ENCODE measurements around the gene SERPINB7. TPM values are rescaled to one million over a fixed set of nuclear protein-coding genes. Genes with fewer than 3 reads are reported as not detected.

Gene SERPINB7
- total and polyA plus RNA-seq, 2 experiments from 2014 or later: not detected

DNA sequence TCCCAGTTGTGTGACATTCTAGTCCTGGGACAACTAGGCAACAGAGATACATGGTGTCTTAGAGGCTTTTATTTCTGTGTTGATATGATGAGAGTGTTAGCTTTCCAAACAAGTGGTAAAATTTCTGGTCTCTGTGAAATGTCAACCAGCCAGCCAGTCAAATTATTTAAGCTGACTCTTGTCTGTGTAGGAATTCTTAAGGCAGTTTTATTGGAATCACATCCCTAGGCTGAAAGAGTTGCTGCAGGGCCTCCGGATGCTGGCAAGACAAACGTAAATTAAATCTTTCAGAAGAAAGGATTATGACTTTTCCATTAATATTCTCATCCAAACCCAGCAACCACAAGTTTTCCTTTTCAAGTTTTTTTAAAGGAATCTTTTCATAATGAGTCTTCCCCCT lies 44.6 kb downstream of the SERPINB7 start (continued):
- TF ChIP-seq, protein P1, sequence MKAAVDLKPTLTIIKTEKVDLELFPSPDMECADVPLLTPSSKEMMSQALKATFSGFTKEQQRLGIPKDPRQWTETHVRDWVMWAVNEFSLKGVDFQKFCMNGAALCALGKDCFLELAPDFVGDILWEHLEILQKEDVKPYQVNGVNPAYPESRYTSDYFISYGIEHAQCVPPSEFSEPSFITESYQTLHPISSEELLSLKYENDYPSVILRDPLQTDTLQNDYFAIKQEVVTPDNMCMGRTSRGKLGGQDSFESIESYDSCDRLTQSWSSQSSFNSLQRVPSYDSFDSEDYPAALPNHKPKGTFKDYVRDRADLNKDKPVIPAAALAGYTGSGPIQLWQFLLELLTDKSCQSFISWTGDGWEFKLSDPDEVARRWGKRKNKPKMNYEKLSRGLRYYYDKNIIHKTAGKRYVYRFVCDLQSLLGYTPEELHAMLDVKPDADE (IDR thresholded peaks at IDR 0.05): no peak

DNA sequence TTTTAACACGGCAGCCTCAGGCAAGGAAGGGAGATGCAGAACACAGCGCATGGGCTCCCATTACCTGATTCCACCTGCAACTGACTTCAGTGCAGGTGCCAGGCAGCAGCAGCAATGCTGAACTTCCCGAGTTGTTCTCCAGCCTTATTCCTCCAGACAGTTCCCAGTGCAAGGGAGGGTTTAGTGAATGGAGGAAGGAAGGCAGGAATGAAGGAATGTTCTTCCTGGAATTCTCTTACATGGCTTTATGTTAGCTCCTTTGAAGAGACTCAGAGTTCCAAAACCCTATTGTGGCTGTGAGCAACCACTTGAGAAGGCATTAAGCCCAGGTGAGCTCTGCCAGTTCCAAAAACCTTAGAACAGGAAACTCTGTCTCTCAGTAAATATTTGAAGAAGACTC lies 45.5 kb downstream of the SERPINB7 start:
- H3K9me2 ChIP-seq (ENCODE audit: insufficient read depth): peaks cover 2% of the 10 kb centered on the region; the same call in 1 of the 2 replicates
- H4K20me1 ChIP-seq (replicated peaks; ENCODE audit: insufficient read depth): no peaks in the 10 kb centered on the region
- no peaks in the 10 kb centered on the region for H3K79me2 ChIP-seq (replicated peaks; ENCODE audit: insufficient read depth)
- peaks cover 2% of the 10 kb centered on the region; the same call in 2 of the 3 replicates for H3K4me1 Mint-ChIP-seq
- H3K36me3 ChIP-seq (ENCODE audit: insufficient read depth): peaks cover 2% of the 10 kb centered on the region; the same call in 1 of the 2 replicates
- H3K27ac Mint-ChIP-seq: no peak overlapping the region
- H3K4me1 ChIP-seq (ENCODE audit: insufficient read depth): no peaks in the 10 kb centered on the region
- DNase-seq (ENCODE audit: low spot score): peak; percentile 48
- H3K27me3 Mint-ChIP-seq (ENCODE audit: insufficient read depth, low read depth, poor library complexity): no peaks in the 10 kb centered on the region
- H3K27me3 ChIP-seq (ENCODE audit: insufficient read depth): no peaks in the 10 kb centered on the region
- no peak overlapping the region for H3K4me2 ChIP-seq
- no peak overlapping the region for H3K27ac ChIP-seq (ENCODE audit: low read depth)
- no peak overlapping the region for H3K4me3 ChIP-seq
- ATAC-seq: no peak; the same call in 2 of the 3 replicates
- H3K4me3 Mint-ChIP-seq: no peak overlapping the region
- no peaks in the 10 kb centered on the region for H3K9me3 Mint-ChIP-seq
- no peak overlapping the region for H2AFZ ChIP-seq
- H3F3A ChIP-seq (replicated peaks; ENCODE audit: low read depth): no peaks in the 10 kb centered on the region
- H3K36me3 Mint-ChIP-seq (ENCODE audit: low read depth): no peaks in the 10 kb centered on the region
- TF ChIP-seq NANOG (IDR thresholded peaks at IDR 0.05; ENCODE audit: borderline replicate concordance) (no peak), ZNF331 (CRISPR knock-in tag; IDR thresholded peaks at IDR 0.05; ENCODE audit: low read depth) (no peak), POLR2AphosphoS5 (IDR thresholded peaks at IDR 0.05; ENCODE audit: low read depth) (no peak), CREB1 (CRISPR knock-in tag; IDR thresholded peaks at IDR 0.05; ENCODE audit: low read depth) (no peak), STAT1 (IDR thresholded peaks at IDR 0.05; ENCODE audit: unreplicated experiment) (no peak), EZH2 (IDR thresholded peaks at IDR 0.05; ENCODE audit: low read depth, unreplicated experiment) (no peak), JUNB (IDR thresholded peaks at IDR 0.05; ENCODE audit: unreplicated experiment) (no peak), ZNF114 (CRISPR knock-in tag; IDR thresholded peaks at IDR 0.05) (no peak)
- TF ChIP-seq, protein P2, sequence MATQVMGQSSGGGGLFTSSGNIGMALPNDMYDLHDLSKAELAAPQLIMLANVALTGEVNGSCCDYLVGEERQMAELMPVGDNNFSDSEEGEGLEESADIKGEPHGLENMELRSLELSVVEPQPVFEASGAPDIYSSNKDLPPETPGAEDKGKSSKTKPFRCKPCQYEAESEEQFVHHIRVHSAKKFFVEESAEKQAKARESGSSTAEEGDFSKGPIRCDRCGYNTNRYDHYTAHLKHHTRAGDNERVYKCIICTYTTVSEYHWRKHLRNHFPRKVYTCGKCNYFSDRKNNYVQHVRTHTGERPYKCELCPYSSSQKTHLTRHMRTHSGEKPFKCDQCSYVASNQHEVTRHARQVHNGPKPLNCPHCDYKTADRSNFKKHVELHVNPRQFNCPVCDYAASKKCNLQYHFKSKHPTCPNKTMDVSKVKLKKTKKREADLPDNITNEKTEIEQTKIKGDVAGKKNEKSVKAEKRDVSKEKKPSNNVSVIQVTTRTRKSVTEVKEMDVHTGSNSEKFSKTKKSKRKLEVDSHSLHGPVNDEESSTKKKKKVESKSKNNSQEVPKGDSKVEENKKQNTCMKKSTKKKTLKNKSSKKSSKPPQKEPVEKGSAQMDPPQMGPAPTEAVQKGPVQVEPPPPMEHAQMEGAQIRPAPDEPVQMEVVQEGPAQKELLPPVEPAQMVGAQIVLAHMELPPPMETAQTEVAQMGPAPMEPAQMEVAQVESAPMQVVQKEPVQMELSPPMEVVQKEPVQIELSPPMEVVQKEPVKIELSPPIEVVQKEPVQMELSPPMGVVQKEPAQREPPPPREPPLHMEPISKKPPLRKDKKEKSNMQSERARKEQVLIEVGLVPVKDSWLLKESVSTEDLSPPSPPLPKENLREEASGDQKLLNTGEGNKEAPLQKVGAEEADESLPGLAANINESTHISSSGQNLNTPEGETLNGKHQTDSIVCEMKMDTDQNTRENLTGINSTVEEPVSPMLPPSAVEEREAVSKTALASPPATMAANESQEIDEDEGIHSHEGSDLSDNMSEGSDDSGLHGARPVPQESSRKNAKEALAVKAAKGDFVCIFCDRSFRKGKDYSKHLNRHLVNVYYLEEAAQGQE (IDR thresholded peaks at IDR 0.05; ENCODE audit: unreplicated experiment): no peak
- TF ChIP-seq, protein P1 (IDR thresholded peaks at IDR 0.05): no peak
- TF ChIP-seq, protein P3, sequence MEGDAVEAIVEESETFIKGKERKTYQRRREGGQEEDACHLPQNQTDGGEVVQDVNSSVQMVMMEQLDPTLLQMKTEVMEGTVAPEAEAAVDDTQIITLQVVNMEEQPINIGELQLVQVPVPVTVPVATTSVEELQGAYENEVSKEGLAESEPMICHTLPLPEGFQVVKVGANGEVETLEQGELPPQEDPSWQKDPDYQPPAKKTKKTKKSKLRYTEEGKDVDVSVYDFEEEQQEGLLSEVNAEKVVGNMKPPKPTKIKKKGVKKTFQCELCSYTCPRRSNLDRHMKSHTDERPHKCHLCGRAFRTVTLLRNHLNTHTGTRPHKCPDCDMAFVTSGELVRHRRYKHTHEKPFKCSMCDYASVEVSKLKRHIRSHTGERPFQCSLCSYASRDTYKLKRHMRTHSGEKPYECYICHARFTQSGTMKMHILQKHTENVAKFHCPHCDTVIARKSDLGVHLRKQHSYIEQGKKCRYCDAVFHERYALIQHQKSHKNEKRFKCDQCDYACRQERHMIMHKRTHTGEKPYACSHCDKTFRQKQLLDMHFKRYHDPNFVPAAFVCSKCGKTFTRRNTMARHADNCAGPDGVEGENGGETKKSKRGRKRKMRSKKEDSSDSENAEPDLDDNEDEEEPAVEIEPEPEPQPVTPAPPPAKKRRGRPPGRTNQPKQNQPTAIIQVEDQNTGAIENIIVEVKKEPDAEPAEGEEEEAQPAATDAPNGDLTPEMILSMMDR (conservative IDR thresholded peaks at IDR 0.05; ENCODE audit: low read depth in 2 of 2): no peak
- TF ChIP-seq, protein P4, sequence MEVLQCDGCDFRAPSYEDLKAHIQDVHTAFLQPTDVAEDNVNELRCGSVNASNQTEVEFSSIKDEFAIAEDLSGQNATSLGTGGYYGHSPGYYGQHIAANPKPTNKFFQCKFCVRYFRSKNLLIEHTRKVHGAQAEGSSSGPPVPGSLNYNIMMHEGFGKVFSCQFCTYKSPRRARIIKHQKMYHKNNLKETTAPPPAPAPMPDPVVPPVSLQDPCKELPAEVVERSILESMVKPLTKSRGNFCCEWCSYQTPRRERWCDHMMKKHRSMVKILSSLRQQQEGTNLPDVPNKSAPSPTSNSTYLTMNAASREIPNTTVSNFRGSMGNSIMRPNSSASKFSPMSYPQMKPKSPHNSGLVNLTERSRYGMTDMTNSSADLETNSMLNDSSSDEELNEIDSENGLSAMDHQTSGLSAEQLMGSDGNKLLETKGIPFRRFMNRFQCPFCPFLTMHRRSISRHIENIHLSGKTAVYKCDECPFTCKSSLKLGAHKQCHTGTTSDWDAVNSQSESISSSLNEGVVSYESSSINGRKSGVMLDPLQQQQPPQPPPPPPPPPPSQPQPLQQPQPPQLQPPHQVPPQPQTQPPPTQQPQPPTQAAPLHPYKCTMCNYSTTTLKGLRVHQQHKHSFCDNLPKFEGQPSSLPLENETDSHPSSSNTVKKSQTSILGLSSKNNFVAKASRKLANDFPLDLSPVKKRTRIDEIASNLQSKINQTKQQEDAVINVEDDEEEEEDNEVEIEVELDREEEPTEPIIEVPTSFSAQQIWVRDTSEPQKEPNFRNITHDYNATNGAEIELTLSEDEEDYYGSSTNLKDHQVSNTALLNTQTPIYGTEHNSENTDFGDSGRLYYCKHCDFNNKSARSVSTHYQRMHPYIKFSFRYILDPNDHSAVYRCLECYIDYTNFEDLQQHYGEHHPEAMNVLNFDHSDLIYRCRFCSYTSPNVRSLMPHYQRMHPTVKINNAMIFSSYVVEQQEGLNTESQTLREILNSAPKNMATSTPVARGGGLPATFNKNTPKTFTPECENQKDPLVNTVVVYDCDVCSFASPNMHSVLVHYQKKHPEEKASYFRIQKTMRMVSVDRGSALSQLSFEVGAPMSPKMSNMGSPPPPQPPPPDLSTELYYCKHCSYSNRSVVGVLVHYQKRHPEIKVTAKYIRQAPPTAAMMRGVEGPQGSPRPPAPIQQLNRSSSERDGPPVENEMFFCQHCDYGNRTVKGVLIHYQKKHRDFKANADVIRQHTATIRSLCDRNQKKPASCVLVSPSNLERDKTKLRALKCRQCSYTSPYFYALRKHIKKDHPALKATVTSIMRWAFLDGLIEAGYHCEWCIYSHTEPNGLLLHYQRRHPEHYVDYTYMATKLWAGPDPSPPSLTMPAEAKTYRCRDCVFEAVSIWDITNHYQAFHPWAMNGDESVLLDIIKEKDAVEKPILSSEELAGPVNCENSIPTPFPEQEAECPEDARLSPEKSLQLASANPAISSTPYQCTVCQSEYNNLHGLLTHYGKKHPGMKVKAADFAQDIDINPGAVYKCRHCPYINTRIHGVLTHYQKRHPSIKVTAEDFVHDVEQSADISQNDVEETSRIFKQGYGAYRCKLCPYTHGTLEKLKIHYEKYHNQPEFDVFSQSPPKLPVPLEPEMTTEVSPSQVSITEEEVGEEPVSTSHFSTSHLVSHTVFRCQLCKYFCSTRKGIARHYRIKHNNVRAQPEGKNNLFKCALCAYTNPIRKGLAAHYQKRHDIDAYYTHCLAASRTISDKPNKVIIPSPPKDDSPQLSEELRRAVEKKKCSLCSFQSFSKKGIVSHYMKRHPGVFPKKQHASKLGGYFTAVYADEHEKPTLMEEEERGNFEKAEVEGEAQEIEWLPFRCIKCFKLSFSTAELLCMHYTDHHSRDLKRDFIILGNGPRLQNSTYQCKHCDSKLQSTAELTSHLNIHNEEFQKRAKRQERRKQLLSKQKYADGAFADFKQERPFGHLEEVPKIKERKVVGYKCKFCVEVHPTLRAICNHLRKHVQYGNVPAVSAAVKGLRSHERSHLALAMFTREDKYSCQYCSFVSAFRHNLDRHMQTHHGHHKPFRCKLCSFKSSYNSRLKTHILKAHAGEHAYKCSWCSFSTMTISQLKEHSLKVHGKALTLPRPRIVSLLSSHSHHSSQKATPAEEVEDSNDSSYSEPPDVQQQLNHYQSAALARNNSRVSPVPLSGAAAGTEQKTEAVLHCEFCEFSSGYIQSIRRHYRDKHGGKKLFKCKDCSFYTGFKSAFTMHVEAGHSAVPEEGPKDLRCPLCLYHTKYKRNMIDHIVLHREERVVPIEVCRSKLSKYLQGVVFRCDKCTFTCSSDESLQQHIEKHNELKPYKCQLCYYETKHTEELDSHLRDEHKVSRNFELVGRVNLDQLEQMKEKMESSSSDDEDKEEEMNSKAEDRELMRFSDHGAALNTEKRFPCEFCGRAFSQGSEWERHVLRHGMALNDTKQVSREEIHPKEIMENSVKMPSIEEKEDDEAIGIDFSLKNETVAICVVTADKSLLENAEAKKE (CRISPR knock-in tag; IDR thresholded peaks at IDR 0.05): no peak
